HG02763 (cell line): ENCODE results near the gene DNER.

Experiments
- ATAC-seq: cut with Tn5 transposase; IDR thresholded peaks from one replicate; pipeline ENCODE4 v1.9.1; 2021; ENCODE audit warnings: mild to moderate bottlenecking, moderate library complexity; ENCODE audit not compliant: unreplicated experiment

DNER gene

GRCh38 chr2:229672021-229672420 is 42.3 kb downstream of the DNER start:
- ATAC-seq = no peak

- no peak for ATAC-seq
Observed at GRCh38 chr2:229669841-229670240, 44.5 kb downstream of the DNER start.

GRCh38 chr2:229666811-229667210 is 47.5 kb downstream of the DNER start:
- no peak for ATAC-seq

- ATAC-seq = no peak
Observed at GRCh38 chr2:229665158-229665557, 49.2 kb downstream of the DNER start.

GRCh38 chr2:229661478-229661877 is 52.9 kb downstream of the DNER start:
- ATAC-seq = no peak

GRCh38 chr2:229660951-229661350 is 53.4 kb downstream of the DNER start:
- ATAC-seq = no peak

- ATAC-seq = no peak
Observed at GRCh38 chr2:229660391-229660790, 54.0 kb downstream of the DNER start.

- no peak for ATAC-seq
Observed at GRCh38 chr2:229658004-229658403, 56.4 kb downstream of the DNER start.

- no peak for ATAC-seq
Observed at GRCh38 chr2:229654437-229654836, 59.9 kb downstream of the DNER start.

GRCh38 chr2:229653531-229653930 is 60.8 kb downstream of the DNER start:
- ATAC-seq = no peak

- no peak for ATAC-seq
Observed at GRCh38 chr2:229652796-229653195, 61.6 kb downstream of the DNER start.

GRCh38 chr2:229650901-229651300 is 63.5 kb downstream of the DNER start:
- no peak for ATAC-seq

GRCh38 chr2:229650059-229650458 is 64.3 kb downstream of the DNER start:
- ATAC-seq = no peak

- ATAC-seq = no peak
Observed at GRCh38 chr2:229646186-229646723, 68.1 kb downstream of the DNER start.

- ATAC-seq = no peak
Observed at GRCh38 chr2:229642371-229642770, 72.0 kb downstream of the DNER start.

GRCh38 chr2:229641676-229642075 is 72.7 kb downstream of the DNER start:
- no peak for ATAC-seq

- no peak for ATAC-seq
Observed at GRCh38 chr2:229640636-229641035, 73.7 kb downstream of the DNER start.

- ATAC-seq = no peak
Observed at GRCh38 chr2:229636571-229636970, 77.8 kb downstream of the DNER start.

- no peak for ATAC-seq
Observed at GRCh38 chr2:229635371-229635680, 79.0 kb downstream of the DNER start.

GRCh38 chr2:229634601-229635370 is 79.6 kb downstream of the DNER start:
- no peak for ATAC-seq

- no peak for ATAC-seq
Observed at GRCh38 chr2:229633556-229633955, 80.8 kb downstream of the DNER start.

- no peak for ATAC-seq
Observed at GRCh38 chr2:229629039-229629438, 85.3 kb downstream of the DNER start.

GRCh38 chr2:229627728-229628127 is 86.6 kb downstream of the DNER start:
- ATAC-seq = no peak
